Measurements from ENCODE around the gene MARCHF11.

GRCh38 chr5:16225927-16226326, 46.3 kb upstream of the MARCHF11 start:
- TF ChIP-seq CTCF (conservative IDR thresholded peaks at IDR 0.05 in 1 of 2, IDR thresholded peaks at IDR 0.05 in 1 of 2; ENCODE audit: low read depth in 1 of 2, low read length in 2 of 2) (no peak), EZH2 (IDR thresholded peaks at IDR 0.05; ENCODE audit: low read length, missing control alignments) (no peak)

Data from fibroblast of lung (primary cell).